ENCODE data around the gene LRRC7.

The LRRC7 gene

DNA sequence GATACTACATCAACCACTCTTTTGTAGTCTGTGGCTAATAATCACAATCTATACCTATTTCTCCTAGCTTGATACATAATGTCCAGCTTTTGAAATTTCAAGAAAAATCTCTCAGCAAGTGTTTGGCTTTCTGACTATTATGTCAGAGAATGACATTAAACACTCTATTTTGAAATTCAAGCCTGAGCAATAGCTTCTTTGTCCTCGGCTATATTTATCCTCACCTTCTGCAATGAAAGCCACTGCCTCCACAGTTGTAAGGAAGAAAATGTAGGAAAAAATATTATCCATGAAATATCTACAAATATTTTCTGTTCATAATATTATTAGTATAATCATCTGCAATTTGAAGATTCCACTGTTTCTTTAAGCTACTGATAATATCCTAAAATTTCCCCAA is 22.1 kb downstream of the LRRC7 start:
- no peak for DNase-seq (ENCODE audit: low spot score)

DNA sequence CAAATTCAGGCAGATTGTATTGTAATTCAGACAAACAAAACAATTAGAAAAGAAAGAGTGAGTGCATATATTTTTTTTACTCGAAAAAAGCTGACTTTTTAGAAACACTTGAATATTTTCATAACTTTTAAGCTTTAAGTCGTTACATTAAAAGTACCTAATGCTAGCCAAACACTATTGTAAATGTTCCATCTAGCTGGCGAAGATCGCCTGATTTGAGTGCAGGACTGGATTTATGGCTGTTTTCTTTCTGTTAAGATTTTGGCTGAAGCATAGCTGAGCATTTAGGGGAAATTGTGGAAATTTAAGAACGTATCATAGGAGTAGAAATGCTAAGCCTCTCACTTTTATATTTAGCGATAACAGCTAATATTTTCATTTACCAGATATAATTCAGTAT is 24.6 kb downstream of the LRRC7 start:
- DNase-seq (ENCODE audit: low spot score), result no peak

DNA sequence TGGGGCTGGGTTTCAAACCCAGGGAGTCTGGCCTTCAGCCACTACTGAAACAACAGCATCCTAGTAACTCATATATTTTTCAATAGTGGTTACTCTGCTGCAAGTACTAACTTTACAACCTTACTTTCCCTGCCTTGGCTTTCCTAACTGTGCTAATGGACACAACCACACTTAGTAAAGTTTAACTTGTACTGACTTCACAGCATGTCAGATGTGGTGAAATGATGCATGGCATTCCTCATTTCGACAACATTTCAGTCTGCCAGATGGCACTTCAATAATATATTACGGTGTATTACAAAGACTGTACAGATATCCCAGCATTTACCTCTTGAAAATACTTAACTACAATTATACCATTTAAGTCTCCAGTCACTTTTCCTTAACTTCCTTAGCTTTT is 27.8 kb downstream of the LRRC7 start:
- DNase-seq (ENCODE audit: low spot score), result no peak

GRCh38 chr1:69611316-69611715 is 43.6 kb downstream of the LRRC7 start:
- DNase-seq (ENCODE audit: low spot score), result no peak

GRCh38 chr1:69613414-69613813 is 45.7 kb downstream of the LRRC7 start:
- no peak for DNase-seq (ENCODE audit: low spot score)

GRCh38 chr1:69638673-69639072 is 71.0 kb downstream of the LRRC7 start:
- DNase-seq (ENCODE audit: low spot score), result no peak

GRCh38 chr1:69639159-69639558 is 71.4 kb downstream of the LRRC7 start:
- DNase-seq (ENCODE audit: low spot score), result no peak

- no peak for DNase-seq (ENCODE audit: low spot score)
These were observed 75.5 kb downstream of the LRRC7 start for GRCh38 chr1:69643266-69643665.

- no peak for DNase-seq (ENCODE audit: low spot score)
These were observed 77.8 kb downstream of the LRRC7 start for GRCh38 chr1:69645477-69645876.

DNA sequence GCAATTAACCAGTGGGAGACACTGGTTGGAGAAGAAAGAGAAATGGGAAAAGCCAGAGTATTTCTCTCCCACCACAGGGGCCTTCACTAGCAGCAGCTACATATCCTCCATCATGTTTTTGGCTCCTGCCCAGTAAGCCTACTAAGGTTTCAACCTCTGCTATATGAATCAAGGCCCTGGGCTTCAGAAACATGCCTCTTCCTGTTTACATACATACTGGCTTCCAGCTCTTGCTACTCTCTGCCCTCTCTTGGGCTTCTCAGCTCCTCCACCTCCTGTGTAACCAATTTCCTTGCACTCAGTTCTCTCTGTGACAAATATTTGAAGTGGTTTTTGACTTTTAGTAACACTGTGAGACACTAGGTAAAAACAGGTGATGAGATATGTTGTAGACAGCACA is 80.8 kb downstream of the LRRC7 start:
- DNase-seq (ENCODE audit: low spot score), result no peak

DNA sequence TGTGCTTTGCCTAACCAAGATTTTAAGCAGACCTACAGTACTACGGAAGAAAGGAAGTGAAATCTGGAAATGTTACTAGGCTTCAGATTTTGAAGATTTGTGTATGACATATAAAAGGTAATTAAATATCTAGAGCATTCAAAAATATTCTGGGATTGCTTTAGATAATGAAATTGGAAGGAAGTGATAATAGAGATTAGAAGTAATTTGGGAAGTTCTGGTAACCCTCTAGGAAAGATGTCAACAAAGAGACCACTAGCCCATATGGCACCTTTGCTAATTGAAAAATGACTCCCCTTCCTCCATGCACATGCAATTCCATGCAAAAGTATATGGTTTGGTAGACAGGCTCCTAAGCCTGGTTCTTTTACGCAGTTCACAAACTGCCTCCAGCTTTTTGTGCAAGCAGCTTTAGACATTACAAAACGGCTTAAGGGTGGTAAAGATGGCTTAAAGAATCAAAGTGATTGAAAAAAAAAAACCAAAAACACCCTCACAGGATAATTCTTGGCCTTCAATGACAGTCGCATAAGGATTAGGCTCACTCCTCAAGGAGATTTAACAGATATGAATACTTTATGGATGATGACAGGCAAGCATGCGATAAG is 81.8 kb downstream of the LRRC7 start:
- no peak for DNase-seq (ENCODE audit: low spot score)

DNA sequence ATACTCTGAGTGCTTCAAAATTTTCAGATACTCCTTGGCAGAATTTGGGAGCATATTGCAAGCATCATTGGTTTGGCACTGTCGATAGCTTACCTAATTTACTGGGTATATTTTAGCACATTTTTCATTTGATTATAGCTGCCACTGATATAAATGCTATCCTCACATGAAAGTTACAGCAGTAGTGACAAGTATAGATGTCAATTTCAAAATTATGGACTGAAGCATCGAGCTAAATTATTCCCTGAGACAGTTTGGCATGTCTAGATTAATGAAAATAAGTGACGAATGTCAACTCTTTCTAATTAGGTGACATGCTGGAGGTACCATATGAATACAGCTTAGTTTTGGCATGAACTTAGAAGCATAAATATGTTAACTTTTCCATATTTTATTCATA is 83.1 kb downstream of the LRRC7 start:
- DNase-seq (ENCODE audit: low spot score), result no peak

- DNase-seq (ENCODE audit: low spot score), result no peak
These were observed 83.9 kb downstream of the LRRC7 start for GRCh38 chr1:69651656-69652055.

GRCh38 chr1:69657971-69658370 is 90.2 kb downstream of the LRRC7 start:
- no peak for DNase-seq (ENCODE audit: low spot score)

GRCh38 chr1:69661686-69662085 is 94.0 kb downstream of the LRRC7 start:
- no peak for DNase-seq (ENCODE audit: low spot score)

- DNase-seq (ENCODE audit: low spot score), result no peak
These were observed 94.6 kb downstream of the LRRC7 start for GRCh38 chr1:69662321-69662720.

DNA sequence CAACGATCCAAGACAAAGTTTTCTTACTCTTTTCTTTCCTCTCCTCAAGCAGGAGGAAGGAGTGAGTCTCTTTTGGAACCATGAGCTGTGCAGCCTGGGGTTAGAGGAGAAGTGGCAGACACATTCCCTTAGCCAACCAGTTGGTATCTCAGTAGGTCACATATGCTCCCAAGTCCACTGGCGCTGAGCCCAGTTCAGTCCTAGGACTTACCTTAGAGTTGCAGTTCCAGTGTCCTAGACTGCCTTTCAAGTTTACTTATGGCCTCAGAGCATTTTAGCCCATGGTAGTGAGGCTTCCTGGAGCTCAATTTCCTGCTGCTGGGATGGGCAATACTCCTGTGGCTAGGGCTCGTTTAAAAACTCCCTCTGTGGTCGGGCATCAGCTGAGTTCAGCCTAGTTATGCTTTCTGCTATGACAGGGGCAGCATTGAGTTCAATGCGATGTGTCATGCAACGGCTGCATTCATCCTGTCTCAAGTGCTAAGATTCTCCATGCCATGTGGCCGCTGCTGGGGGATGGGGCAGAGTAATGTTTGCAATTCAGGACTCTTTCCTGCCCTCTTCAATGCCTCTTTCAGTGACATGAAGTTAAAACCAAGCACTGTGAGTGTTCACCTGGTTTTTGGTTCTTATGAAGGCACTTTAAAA is 103.8 kb downstream of the LRRC7 start:
- no peak for DNase-seq (ENCODE audit: low spot score)

- DNase-seq (ENCODE audit: low spot score), result no peak
These were observed 105.6 kb downstream of the LRRC7 start for GRCh38 chr1:69673321-69673720.

- no peak for DNase-seq (ENCODE audit: low spot score)
These were observed 112.2 kb downstream of the LRRC7 start for GRCh38 chr1:69679965-69680364.

DNA sequence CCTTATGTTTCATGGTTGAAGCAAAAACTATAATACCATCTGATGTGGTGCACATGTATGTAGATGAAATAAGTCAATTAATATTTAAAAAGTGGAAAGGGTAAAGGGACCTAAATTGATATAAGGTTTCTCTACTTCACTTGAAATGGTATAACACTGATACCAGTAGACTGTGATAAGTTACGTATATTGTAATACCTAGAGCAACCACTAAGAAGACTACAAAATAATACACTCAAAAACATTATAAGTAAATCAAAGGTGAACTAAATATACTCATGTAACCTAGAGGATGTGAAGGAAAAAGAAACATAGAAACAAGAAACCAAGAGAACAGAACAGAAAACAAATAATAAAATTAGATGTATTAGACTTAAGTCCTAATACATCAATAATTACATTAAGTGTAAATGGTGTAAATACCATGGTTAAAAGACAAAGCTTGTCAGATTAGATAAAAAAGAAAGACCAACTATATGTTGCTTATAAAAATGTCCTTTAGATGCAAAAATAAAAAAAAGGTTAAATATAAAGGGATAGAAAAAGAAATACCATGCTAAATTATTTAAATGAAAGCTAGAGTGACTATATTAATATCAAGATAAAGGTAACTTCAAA is 118.8 kb downstream of the LRRC7 start:
- no peak for DNase-seq (ENCODE audit: low spot score)

DNA sequence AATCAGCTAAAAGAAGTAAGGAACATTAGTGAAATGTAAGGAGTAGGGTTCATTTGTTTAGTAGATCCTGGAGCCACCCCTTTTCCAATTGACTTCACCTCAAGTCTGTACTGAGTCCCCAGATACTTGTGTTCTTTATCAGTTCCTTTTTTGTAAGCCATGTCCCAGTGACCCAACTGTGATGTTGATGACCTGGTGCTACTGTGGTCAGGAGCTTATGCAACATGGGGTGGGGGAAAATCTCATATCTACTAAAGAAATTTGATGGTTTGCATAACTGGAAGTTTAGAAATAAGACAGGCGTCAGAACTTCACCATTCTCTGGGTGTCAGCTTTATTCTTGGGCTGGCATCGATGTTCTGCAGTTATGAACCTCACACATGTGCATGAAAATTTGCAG is 120.5 kb downstream of the LRRC7 start:
- DNase-seq (ENCODE audit: low spot score), result no peak

GRCh38 chr1:69691179-69691578 is 123.5 kb downstream of the LRRC7 start:
- no peak for DNase-seq (ENCODE audit: low spot score)

GRCh38 chr1:69693921-69694675 is 126.4 kb downstream of the LRRC7 start:
- DNase-seq (ENCODE audit: low spot score), result no peak
